ENCODE data around the gene MAP2K4. TPM values are rescaled to one million over a fixed set of nuclear protein-coding genes. Genes with fewer than 3 reads are reported as not detected.

The MAP2K4 gene
- total RNA-seq, 2 donors from 2014 or later: 26.2 to 42.1 TPM

DNA sequence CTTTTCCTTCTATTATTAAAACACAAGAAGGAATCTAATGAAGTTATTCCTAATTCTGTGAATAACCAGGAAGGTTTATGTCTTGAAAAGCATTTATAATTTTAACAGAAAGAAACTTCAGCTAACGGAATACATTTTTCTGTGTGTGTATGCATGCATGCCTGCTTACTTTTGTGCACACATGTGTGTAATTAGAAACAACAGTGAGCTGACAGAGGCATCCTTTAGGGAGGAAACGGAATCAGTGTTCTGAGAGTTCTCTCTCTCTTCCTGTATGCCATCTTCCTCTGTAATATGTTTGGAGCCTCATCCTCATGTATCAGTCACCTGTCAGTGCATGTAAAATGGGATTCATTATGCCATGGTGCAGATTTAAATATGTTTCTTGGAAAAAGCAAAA, 107.0 kb downstream of the MAP2K4 start:
- Histone ChIP-seq H3K36me3 (peaks cover 0 to 6% of the 10 kb centered on the region in 2 donors), H3K9me3 (no peaks in the 10 kb centered on the region), H3K27ac (no peak overlapping the region), H3K4me1 (replicated peaks) (no peaks in the 10 kb centered on the region), H3K27me3 (replicated peaks; ENCODE audit: insufficient read depth) (no peaks in the 10 kb centered on the region), H3K4me3 (no peak overlapping the region)
- WGBS: 66% methylated on average over 2 of the region's 2 CpGs
- no peak for DNase-seq (ENCODE audit: low spot score)
- no peak for TF ChIP-seq POLR2AphosphoS5 (IDR thresholded peaks at IDR 0.05)
- no peak for TF ChIP-seq POLR2A (IDR thresholded peaks at IDR 0.05)
- no peak for TF ChIP-seq CTCF (IDR thresholded peaks at IDR 0.05)
- intact Hi-C loops (cut with DNase I): no loop called here

- intact Hi-C loops (cut with DNase I): no loop called here
- 84% methylated on average over 7 of the region's 7 CpGs for WGBS
- Histone ChIP-seq H3K4me3 (no peak overlapping the region), H3K9me3 (no peaks in the 10 kb centered on the region), H3K27ac (no peak overlapping the region), H3K27me3 (replicated peaks; ENCODE audit: insufficient read depth) (no peaks in the 10 kb centered on the region), H3K36me3 (peaks cover 0 to 6% of the 10 kb centered on the region in 2 donors), H3K4me1 (replicated peaks) (no peaks in the 10 kb centered on the region)
- peak; percentile 58 for DNase-seq (ENCODE audit: low spot score)
- TF ChIP-seq POLR2AphosphoS5 (IDR thresholded peaks at IDR 0.05) (peak; percentile 36), CTCF (IDR thresholded peaks at IDR 0.05) (no peak)
These were observed 108.3 kb downstream of the MAP2K4 start for GRCh38 chr17:12128946-12129345.

DNA sequence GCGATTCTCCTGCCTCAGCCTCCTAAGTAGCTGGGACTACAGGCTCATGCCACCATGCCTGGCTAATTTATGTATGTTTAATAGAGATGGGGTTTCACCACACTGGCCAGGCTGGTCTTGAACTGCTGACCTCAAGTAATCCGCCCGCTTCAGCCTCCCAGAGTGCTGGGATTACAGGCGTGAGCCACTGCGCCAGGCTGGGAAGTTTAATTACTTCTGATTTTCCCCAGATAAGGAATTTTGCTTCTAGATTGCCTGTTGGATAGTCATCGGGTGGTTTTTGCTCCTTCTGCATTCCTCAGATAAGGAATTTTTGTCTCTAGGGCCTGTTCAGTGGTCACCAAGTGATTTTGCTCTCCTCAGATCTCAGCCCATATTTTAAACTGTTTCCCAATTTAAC, 112.5 kb downstream of the MAP2K4 start:
- H3K36me3 ChIP-seq: no peaks in the 10 kb centered on the region
- 84% methylated on average over 6 of the region's 6 CpGs for WGBS
- no peak for TF ChIP-seq POLR2AphosphoS5 (IDR thresholded peaks at IDR 0.05)
- no peak for TF ChIP-seq POLR2A (IDR thresholded peaks at IDR 0.05)
- TF ChIP-seq CTCF (IDR thresholded peaks at IDR 0.05): no peak

DNA sequence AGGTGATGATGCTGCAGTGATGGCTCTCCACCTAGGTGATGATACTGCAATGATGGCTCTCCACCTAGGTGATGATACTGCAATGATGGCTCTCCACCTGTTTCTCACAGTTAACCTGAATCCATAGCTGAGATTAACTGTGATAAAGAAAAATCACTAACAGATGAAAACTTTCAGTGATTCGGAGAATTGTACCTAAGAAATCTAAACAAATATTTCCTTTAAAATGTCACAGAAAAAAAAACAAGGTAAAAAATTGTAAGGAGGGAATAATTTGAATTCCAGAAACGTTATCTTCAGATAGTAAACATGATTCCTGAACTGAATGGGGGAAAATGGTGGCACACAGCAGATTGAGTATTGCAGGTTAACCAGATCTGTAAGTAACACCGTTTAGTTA, 113.4 kb downstream of the MAP2K4 start:
- Histone ChIP-seq H3K9me3 (no peaks in the 10 kb centered on the region), H3K4me1 (replicated peaks) (no peaks in the 10 kb centered on the region), H3K4me3 (no peak overlapping the region), H3K36me3 (no peaks in the 10 kb centered on the region), H3K27me3 (replicated peaks; ENCODE audit: insufficient read depth) (no peaks in the 10 kb centered on the region), H3K27ac (no peak overlapping the region)
- TF ChIP-seq CTCF (IDR thresholded peaks at IDR 0.05): no peak
- TF ChIP-seq POLR2AphosphoS5 (IDR thresholded peaks at IDR 0.05): no peak
- no peak for TF ChIP-seq POLR2A (IDR thresholded peaks at IDR 0.05)
- WGBS: 81% methylated on average over 3 of the region's 3 CpGs
- DNase-seq (ENCODE audit: low spot score): no peak
- intact Hi-C loops (cut with DNase I): no loop called here

More for the DNA sequence above, 112.5 kb downstream of the MAP2K4 start:
- Histone ChIP-seq H3K27me3 (replicated peaks; ENCODE audit: insufficient read depth) (no peaks in the 10 kb centered on the region), H3K9me3 (no peaks in the 10 kb centered on the region), H3K27ac (no peak overlapping the region), H3K4me1 (replicated peaks) (no peaks in the 10 kb centered on the region), H3K4me3 (no peak overlapping the region)
- intact Hi-C loops (cut with DNase I): no loop called here
- DNase-seq (ENCODE audit: low spot score): no peak

DNA sequence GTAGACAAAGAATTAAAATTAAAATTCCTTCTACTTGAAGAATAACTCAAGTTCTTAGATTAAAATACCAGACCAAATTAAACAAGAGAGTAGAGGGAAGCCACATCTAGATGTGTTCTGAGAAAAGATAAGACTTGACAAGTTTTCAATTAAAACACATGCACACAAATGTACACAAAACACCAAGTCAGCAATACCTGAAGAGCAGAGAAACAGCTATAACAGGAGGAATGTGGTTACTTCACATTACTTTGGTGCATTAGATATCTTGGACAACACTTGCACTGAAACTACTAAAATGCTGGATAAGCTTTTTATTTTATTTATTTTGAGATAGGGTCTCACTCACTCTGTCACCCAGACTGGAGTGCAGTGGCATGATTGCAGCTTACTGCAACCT, 113.9 kb downstream of the MAP2K4 start:
- H3K36me3 ChIP-seq: no peaks in the 10 kb centered on the region
- TF ChIP-seq CTCF (IDR thresholded peaks at IDR 0.05) (no peak), POLR2A (IDR thresholded peaks at IDR 0.05) (no peak), POLR2AphosphoS5 (IDR thresholded peaks at IDR 0.05) (no peak)
- no peak overlapping the region for H3K27ac ChIP-seq
- H3K27me3 ChIP-seq (replicated peaks; ENCODE audit: insufficient read depth): no peaks in the 10 kb centered on the region
- no peak for DNase-seq (ENCODE audit: low spot score)
- H3K4me3 ChIP-seq: no peak overlapping the region
- no peaks in the 10 kb centered on the region for H3K9me3 ChIP-seq
- H3K4me1 ChIP-seq (replicated peaks): no peaks in the 10 kb centered on the region
- intact Hi-C loops (cut with DNase I): no loop called here

Data from prostate gland (tissue), 2 donors.